Gastroesophageal sphincter (tissue), 3 donors: Measurements from ENCODE around the gene CEP170B.

ENCODE experiments used
- POLR2A ChIP-seq, 2 donors: fragments of 450-650 bp; IDR thresholded peaks; one replicate each; pipeline ENCODE4 v1.6.1; 2017; ENCODE audit warnings: antibody characterized with exemption in 2 of 2, mild to moderate bottlenecking in 2 of 2, moderate library complexity in 1 of 2
- TF ChIP-seq, protein P1 (sequence below), 4 experiments: fragments of 200-600 bp in 2 of 4; fragments of 450-650 bp in 2 of 4; sonication (generic) in 1 of 4; IDR thresholded peaks; one replicate each; pipeline ENCODE4 v1.5.1; 2017 to 2019; ENCODE audit warnings: antibody characterized with exemption in 4 of 4, mild to moderate bottlenecking in 2 of 4, moderate library complexity in 2 of 4

DNA sequence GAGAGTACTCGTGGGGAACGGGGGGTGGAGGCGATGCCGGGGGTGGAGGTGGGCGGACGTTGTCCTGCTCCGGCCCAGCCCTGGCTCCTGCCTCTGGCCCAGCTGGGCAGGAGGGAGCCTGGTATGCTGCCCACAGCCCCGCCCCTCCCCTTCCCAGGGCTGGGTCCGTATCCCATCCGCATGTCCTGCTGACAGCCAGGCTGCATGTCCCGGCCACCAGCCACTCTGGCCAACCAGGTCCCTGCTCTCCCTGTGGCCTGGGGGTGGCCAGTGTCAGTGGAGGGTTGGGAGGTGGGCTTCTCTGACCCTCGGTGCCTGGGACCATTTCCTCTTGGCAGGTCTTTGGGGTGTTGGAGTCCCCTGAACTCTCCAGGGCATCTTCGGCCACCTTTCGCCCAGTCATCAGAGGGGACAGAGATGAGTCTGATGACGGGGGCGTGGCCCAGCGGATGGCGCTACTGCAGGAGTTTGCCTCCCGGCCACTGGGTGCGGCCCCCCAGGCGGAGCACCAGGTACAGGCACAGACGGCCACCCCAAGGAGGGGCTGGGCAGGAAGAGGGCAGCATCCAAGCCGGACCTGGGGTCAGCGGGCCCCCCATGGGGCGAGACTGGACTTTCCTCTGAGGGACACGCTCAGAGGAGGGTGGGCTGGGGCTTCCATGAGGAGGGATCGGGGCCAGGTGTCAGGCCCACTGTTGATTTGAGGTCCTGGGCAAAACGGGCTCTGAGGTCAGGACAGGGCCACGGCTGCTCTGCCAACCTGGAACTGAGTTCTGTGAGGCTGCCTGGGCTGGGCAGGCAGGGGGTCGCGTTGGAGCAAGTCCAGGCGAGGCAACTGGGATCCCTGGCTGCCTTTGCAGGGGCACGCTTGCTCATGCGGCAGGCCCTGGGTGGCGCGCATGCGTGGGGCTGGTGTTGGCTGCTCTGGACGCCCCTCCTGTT is 20.2 kb downstream of the CEP170B start:
- TF ChIP-seq, protein P1, sequence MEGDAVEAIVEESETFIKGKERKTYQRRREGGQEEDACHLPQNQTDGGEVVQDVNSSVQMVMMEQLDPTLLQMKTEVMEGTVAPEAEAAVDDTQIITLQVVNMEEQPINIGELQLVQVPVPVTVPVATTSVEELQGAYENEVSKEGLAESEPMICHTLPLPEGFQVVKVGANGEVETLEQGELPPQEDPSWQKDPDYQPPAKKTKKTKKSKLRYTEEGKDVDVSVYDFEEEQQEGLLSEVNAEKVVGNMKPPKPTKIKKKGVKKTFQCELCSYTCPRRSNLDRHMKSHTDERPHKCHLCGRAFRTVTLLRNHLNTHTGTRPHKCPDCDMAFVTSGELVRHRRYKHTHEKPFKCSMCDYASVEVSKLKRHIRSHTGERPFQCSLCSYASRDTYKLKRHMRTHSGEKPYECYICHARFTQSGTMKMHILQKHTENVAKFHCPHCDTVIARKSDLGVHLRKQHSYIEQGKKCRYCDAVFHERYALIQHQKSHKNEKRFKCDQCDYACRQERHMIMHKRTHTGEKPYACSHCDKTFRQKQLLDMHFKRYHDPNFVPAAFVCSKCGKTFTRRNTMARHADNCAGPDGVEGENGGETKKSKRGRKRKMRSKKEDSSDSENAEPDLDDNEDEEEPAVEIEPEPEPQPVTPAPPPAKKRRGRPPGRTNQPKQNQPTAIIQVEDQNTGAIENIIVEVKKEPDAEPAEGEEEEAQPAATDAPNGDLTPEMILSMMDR (IDR thresholded peaks at IDR 0.05), result no peak
- no peak for TF ChIP-seq POLR2A (IDR thresholded peaks at IDR 0.05)
